ENCODE data around the gene NCAPG. TPM values are rescaled to one million over a fixed set of nuclear protein-coding genes. Genes with fewer than 3 reads are reported as not detected.

The NCAPG gene
- total RNA-seq, 1 donor from 2014 or later: 2.2 TPM

DNA sequence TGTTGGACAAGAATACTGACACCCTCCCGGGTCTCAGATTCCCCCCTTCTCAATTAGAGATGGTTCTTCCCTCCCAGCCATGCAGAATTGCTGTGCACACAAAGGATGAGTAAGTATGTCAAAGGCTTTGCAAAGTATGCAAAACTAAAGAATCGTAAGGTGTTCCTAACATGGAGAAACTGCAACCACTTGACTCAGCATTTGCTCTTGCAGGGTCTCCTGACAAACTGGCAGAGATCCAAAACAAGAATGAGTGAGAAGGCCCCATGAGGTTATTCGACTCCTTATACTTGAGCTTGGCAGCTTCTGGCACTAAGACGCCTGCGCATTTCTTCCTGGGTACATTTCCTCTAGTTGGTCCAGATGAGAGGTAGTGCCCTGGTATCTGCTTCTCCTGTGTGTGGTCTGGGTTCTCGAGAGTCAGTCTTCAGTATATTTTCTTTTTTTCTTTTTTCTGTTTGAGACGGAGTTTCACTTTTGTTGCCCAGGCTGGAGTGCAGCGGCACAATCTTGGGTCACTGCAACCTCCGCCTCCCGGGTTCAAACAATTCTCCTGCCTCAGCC, 37.6 kb upstream of the NCAPG start:
- TF ChIP-seq, protein P1, sequence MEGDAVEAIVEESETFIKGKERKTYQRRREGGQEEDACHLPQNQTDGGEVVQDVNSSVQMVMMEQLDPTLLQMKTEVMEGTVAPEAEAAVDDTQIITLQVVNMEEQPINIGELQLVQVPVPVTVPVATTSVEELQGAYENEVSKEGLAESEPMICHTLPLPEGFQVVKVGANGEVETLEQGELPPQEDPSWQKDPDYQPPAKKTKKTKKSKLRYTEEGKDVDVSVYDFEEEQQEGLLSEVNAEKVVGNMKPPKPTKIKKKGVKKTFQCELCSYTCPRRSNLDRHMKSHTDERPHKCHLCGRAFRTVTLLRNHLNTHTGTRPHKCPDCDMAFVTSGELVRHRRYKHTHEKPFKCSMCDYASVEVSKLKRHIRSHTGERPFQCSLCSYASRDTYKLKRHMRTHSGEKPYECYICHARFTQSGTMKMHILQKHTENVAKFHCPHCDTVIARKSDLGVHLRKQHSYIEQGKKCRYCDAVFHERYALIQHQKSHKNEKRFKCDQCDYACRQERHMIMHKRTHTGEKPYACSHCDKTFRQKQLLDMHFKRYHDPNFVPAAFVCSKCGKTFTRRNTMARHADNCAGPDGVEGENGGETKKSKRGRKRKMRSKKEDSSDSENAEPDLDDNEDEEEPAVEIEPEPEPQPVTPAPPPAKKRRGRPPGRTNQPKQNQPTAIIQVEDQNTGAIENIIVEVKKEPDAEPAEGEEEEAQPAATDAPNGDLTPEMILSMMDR (IDR thresholded peaks at IDR 0.05): no peak
- DNase-seq: no peak
- intact Hi-C loops (cut with DNase I): no loop called here
- Histone ChIP-seq H3K9me3 (no peaks in the 10 kb centered on the region), H3K36me3 (no peaks in the 10 kb centered on the region), H3K27ac (no peak overlapping the region), H3K4me3 (no peak overlapping the region), H3K4me1 (no peaks in the 10 kb centered on the region), H3K27me3 (ENCODE audit: low read depth) (no peaks in the 10 kb centered on the region)
- ATAC-seq: no peak

DNA sequence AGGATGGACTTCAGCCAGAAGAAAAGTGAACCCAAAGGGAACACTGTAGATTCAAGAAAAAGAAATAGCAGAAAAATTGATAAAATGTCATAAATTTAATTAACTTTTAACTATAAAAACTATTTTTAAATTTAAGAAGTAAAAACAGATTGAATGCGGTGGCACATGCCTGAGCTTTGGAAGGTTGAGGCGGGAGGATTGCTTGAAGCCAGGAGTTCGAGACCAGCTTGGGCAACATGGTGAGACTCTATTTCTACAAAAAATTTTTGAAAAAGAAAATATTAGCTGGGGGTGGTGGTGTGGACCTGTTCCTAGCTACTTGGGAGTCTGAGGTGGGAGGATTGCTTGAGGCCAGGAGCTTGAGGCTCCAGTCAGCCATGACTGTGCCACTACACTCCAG, 32.3 kb upstream of the NCAPG start:
- DNase-seq: no peak
- Histone ChIP-seq H3K27me3 (ENCODE audit: low read depth) (peaks cover 26% of the 10 kb centered on the region), H3K9me3 (no peaks in the 10 kb centered on the region), H3K27ac (no peak overlapping the region), H3K36me3 (no peaks in the 10 kb centered on the region), H3K4me1 (peaks cover 20% of the 10 kb centered on the region), H3K4me3 (no peak overlapping the region)
- no peak for ATAC-seq
- TF ChIP-seq, protein P1 (IDR thresholded peaks at IDR 0.05): no peak
- intact Hi-C loops (cut with DNase I): no loop called here

DNA sequence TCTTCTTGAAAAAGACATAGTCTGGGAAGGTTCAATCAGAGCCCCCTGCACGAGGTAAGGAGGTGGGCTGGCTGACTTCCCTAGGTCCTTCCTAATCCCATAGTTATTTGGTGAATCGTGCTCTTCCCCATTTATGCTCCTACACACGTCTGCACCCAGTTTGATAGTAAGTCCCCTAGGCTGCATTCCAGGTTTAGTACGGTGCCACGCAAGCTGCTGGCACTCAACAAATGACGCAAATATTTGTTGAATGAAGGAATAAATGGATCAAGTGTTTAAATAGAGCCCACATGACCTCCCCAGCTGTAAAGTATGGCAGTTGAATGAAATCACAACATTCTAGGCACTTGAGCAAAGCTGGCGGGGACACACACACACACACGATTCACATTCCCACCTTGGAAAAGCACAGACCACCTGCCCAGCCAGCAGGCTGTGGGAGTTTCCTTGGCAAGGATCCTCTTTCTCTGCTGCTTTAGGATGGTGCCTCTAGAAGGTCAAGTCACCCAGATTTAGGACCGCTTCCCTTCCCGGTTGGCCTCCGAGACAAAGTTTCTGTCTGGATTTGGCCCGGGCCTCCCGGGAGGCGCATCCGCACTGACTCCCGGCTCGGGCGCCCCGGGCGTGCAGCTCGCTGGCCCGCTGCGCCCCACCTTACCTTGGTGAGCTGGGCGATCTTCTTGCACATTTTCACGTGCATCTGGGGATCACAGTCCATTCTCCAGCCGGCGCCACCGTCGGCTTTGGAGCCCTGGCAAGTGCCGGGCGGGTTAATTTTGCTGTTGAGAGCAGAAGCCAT, 30.1 kb upstream of the NCAPG start:
- H3K4me3 ChIP-seq: peak overlapping the region; percentile 46
- intact Hi-C loops (cut with DNase I): no loop called here
- DNase-seq: no peak
- H3K27ac ChIP-seq: no peak overlapping the region
- TF ChIP-seq, protein P1 (IDR thresholded peaks at IDR 0.05): no peak
- H3K4me1 ChIP-seq: peaks cover 20% of the 10 kb centered on the region
- ATAC-seq: peak; percentile 86 to 93
- no peaks in the 10 kb centered on the region for H3K36me3 ChIP-seq
- H3K27me3 ChIP-seq (ENCODE audit: low read depth): peaks cover 26% of the 10 kb centered on the region
- no peaks in the 10 kb centered on the region for H3K9me3 ChIP-seq

DNA sequence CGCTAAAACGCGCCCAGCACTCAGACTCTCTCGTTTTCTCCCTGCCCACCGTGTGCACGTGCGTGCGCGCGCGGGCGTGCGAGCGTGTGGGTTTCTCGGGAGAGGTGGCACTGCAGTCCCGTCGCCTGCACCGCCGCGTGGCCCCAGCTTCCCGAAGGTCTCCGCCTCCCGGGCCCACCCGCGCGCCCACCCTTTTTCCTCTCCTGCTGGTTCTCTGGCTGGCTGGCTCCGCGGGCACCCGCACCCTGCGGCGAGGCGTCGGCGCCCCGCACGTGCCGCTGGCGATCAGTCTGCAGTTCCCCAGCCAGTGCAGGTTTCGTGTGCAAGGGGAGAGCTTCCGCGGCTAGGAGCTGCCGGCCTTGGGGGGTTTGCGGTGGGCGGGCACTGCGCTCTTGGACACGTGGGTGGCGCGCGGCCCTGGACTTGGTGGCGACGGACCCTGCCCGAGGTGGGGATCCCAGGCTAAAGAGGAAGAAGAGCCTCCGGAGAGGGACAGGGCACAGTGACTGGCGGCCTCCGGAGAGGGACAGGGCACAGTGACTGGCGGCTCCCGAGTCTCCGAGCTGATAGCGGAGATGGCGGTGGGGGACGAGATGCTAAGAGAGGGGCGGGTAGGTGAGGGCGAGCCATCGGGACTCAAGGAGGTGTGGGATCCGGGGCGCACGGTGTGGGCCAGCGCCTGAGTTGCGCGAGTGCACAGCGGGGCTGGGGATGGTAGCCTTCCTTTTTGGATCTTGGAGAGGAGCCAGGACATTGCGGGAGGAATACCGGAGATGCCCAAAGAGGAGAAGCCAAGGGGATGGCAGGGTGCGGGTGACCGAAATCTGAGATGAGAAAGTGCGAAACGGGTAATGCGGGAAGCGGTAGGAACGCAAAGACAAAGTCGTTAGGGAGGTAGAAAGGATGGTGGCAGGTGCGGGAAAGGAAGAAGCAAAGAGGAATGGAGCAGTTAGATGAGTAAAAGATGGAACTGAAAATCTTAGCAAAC, 29.2 kb upstream of the NCAPG start, which contains the start of gene FAM184B:
TSS of gene FAM184B (minus strand) at position 322 of the 988 bp plus-strand sequence. CDS start 322 bp downstream, outside the sequence.
- Histone ChIP-seq H3K4me3 (peak within 1 kb of the TSS; percentile 46), H3K27ac (no peak within 1 kb of the TSS), H3K36me3 (no peaks in the 10 kb centered on the region), H3K9me3 (no peaks in the 10 kb centered on the region), H3K27me3 (ENCODE audit: low read depth) (peaks cover 26% of the 10 kb centered on the region), H3K4me1 (peaks cover 20% of the 10 kb centered on the region)
- TF ChIP-seq, protein P1 (IDR thresholded peaks at IDR 0.05): no peak
- ATAC-seq (peak; percentile 53 to 61), DNase-seq (no peak)
- intact Hi-C loops (cut with DNase I): no loop called here

DNA sequence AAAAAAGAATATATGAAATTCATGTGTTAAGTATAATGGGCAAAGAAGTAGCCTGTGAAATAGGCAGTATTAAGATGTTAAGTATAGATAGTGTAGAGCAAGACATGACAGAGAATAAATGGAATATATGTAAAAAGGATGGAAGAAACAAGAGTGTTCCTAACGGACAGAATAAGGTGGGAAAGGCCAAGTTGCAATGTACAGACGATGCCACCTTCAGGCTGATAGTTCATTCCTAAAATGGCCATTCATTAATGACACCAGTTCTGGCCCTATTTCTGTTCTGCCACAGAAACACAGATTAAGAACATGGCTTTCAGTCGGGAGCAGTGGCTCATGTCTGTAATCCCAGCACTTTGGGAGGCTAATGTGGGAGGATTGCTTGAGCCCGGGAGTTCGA, 24.9 kb upstream of the NCAPG start:
- TF ChIP-seq, protein P1 (IDR thresholded peaks at IDR 0.05): no peak
- DNase-seq: no peak
- Histone ChIP-seq H3K4me1 (peaks cover 12% of the 10 kb centered on the region), H3K4me3 (no peak overlapping the region), H3K9me3 (no peaks in the 10 kb centered on the region), H3K27ac (no peak overlapping the region), H3K36me3 (no peaks in the 10 kb centered on the region), H3K27me3 (ENCODE audit: low read depth) (peaks cover 15% of the 10 kb centered on the region)
- no peak for ATAC-seq
- intact Hi-C loops (cut with DNase I): no loop called here
